Astrocyte of the spinal cord (primary cell): ENCODE measurements around the gene MBP.

Experiments
- DNase-seq: peaks from one replicate; pipeline ENCODE4 v3.0.0; 2011; ENCODE audit warnings: low read depth, low spot score
- H3K4me3 ChIP-seq: 2 replicates; pipeline ENCODE4 v1.5.1; 2011; ENCODE audit warnings: low read depth, mild to moderate bottlenecking, low read length, moderate library complexity
- in situ Hi-C: cut with HindIII; loops from 2 replicates; pipeline ENCODE4 v1.10.0; 2017; ENCODE audit warnings: low sequenced_read_pairs
- TF ChIP-seq, protein P1 (sequence below): IDR thresholded peaks from 2 replicates; pipeline ENCODE4 v1.5.1; 2012; ENCODE audit warnings: low read depth, mild to moderate bottlenecking, low read length, inconsistent platforms

Gene MBP

DNA sequence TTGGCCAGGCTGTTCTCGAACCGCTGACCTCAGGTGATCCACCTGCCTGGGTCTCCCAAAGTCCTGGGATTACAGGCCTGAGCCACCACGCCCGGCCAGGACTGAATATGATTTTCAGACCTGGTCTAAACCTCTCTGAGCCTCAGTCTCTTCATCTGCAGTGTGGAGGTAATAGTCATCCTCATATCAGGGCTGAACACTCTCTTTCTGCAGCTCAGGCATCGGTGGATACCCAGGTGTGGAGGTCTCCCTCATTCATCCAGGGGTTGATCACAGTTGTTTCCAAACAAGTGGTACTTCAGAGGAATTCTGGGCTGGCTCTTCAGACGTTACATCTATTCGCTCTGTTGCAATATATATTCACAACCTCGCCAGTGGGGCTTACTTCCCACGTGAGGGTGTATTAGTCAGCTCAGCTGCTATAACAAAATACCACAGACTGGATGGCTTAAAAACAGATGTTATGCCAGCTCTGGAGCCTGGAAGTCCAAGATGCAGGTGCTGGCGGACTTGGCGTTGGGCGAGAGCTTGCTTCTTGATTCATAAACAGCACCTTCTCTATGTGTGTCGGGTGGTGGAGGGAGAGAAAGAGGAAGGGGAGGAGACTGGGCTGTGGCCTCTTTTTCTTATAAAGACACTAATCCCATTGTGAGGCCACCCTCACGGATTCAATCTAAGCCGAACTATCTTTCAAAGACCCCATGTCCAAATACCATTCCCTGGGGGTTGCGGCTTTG, 2.9 kb upstream of the MBP start:
- no peak overlapping the region for H3K4me3 ChIP-seq

DNA sequence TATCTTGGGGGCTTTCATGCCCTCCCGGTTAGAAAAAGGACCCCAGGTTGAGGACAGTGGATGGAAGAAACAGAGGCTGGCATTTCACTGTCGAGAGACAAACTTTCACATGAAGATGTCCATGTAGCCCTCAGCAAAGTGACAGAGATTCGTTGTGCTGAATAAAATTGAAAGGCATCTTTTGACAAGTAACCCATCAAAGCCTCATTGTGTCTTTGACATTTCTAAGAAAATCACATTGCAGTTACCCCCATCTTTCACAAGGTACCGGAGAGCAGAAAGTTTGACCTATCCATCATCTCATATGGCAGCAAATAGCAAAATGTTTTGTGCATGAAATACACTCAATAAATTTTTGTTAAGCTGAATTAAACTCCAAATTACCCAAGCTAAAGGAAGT, 2.0 kb upstream of the MBP start:
- in situ Hi-C loops: no loop called here
- no peak for DNase-seq

More for the DNA sequence above, 2.9 kb upstream of the MBP start:
- DNase-seq: no peak
- in situ Hi-C loops: no loop called here
- TF ChIP-seq, protein P1, sequence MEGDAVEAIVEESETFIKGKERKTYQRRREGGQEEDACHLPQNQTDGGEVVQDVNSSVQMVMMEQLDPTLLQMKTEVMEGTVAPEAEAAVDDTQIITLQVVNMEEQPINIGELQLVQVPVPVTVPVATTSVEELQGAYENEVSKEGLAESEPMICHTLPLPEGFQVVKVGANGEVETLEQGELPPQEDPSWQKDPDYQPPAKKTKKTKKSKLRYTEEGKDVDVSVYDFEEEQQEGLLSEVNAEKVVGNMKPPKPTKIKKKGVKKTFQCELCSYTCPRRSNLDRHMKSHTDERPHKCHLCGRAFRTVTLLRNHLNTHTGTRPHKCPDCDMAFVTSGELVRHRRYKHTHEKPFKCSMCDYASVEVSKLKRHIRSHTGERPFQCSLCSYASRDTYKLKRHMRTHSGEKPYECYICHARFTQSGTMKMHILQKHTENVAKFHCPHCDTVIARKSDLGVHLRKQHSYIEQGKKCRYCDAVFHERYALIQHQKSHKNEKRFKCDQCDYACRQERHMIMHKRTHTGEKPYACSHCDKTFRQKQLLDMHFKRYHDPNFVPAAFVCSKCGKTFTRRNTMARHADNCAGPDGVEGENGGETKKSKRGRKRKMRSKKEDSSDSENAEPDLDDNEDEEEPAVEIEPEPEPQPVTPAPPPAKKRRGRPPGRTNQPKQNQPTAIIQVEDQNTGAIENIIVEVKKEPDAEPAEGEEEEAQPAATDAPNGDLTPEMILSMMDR: no peak

DNA sequence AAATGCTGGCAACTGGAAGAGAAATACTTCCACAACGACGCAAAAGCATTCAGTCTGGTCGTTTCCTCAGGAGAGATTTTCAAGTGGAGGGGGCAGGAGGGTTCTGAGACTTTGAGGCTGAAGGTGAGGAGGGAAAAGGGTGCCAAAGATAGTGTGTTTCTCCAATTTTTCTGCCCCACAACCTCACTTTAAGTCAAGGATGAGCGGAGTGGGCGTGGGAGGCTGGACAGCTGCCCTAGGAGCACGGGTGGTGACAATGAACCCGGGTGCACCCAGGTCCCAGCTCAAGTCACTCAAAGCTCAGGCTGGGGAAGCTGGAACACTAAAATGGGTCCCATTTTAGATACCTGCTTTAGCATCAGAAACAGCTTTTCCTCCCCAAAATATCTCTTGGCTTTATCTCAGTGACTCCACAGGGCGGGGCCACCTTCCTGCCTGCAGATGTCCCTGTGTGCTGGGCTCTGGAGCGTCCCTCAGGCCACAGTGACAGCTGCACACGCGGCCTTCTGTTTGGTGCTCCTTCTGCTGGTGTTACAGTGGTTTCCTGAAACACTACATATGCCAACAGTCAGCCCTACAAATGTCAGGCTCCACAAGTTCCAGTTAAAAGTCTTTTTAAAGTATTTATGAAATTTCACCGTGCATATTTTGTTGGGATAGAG, 1.4 kb upstream of the MBP start:
- TF ChIP-seq, protein P1: no peak
- no peak overlapping the region for H3K4me3 ChIP-seq
- DNase-seq: no peak
- in situ Hi-C loops: no loop called here

More for the DNA sequence above, 2.0 kb upstream of the MBP start:
- TF ChIP-seq, protein P1: no peak
- no peak overlapping the region for H3K4me3 ChIP-seq

DNA sequence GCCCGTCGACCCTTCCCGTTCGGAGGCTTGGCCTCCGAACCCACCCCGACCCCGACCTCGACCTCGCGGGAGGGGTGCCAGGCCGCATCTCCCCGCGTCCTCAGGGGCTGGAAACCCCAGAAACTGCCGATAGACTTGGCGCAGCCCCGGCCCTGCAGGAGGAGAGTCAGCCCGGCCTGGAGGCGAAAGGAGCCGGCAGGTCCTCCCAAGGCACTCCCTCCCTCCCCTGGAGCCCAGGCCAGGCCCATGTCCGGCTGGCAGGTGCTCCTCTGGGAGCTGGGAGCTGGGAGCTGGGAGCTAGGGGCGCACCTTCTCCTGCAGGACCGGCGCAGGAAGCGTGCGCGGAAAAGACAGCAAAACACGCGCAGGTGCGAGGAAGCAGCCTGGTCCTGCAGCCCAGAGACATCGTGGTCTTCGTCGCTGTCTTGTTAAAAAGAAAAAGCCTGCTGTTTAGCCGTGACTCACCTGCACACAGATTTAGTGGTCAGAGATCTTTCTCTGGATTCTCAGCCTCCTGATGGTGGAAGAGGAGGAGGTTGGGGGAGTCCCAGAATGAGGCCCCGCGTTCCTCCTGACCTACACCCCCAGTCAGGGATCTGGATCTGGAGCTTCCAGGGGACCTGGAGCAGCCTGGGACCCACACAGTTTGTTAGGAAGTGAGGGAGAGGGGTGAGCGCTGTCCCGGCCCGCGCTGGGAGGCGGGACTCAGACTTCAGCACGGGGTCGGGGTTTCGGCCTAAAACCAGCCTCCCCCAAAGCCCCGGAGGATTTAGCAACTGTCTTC, 660 bp upstream of the MBP start:
- TF ChIP-seq, protein P1: no peak
- DNase-seq: no peak
- peak overlapping the region; percentile 17 for H3K4me3 ChIP-seq
- in situ Hi-C loops: no loop called here

DNA sequence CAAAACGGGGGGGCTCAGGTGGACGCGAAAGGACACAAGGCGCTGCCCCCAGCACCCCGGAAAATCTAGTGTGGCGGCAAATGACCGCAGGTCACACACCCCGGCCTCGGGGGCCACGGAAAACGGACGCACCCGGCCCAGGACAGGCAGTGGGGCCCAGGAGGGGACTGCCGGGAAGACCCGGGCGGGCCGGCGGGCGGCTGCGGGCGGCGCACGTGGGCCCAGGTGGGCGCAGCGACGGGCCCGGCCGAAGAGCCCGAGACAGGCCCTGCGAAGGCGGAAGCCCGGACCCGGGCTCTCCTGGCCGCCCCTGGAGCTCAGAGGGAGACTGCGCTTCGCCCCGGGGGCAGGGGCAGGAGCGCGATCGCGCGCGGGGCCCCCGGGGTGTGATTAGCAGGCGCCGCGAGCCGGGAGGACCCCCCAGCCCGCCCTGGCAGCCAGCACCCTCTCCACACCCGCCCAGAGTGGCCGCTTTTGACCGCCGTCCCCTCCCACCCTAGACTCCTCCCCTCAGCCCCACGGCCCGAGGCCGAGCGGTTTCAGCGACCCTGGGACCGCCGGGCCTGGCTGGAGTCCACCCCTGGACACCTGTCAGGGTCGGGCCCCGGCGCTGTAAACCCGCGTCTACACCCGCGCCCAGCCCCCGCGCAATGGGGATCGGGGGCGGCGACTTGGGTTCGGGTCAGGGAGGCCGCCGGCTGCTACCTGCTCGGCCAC, 773 bp downstream of the MBP start:
- no peak for DNase-seq
- peak overlapping the region; percentile 56 for H3K4me3 ChIP-seq
- in situ Hi-C loops: no loop called here
- TF ChIP-seq, protein P1: no peak

DNA sequence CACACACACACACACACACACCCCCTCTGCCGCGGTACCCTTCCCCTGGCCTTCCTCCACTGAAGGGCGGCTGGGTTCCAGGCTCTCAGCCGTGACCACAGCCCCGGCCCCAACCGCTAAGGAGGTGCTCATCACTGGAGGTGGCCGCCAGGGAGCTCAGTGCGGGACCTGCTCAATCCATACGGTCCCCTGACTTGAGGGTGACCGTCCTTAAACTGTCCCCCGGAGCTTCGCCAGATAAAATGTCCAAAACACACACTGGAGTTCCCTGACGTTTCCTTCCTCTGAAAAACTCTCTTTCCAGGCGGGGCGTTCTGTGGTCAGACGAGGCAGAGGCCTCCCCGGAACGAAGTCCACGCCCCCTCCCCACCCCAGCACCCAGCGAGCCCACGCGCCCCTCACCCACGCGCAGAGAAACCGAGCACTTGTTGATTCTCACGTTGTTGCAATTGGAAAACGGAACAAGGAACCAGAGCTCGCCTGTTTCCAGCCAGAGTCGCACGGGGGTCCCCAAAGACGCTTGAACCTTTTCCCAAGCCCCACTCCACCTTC, 1.4 kb downstream of the MBP start:
- DNase-seq: peak; percentile 46
- in situ Hi-C loops: no loop called here
- H3K4me3 ChIP-seq: peak overlapping the region; percentile 56
- TF ChIP-seq, protein P1: no peak
